Measurements from ENCODE around the gene MLXIP.

DNA sequence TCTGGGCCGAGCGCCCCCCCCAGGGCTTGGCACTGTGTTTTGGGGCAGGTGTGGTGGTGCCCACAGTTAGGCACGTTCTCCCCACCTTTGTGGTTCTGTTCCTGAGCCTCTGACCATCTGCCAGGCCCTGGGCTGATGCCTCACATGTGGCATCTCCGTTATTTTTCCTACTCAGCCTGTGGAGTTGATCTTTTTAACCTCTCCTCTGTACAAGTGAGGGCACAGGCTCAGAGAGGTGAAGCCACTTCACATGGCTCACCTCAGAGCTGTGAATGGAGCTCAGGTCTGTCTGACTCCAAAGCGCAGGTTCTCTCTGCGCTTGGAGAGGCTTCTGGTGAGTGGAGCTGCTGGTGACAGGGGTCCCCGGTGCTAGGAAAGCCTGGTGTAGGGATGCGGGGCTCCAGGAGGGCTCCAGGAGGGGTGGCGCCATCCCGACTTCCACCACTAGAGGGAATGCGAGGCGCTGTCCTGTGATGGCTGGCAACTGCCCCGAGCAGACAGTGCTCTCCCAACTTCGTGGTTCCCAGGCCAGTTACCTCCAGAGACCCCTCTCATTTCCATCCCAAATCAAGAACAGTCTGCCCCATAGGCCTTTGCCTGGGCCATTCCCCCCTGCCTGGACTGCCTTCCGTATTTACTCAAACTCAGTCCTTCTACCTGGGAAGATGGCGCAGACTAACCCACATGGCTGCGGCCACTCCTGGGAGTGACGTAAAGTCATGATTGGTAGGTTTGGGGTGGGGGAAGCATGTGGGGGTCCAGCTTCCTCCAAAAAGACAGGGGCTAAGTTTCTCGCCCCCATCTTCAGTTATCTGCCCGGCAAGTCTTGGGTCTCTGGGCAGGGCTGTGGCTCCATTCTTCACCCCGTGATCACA, 47.0 kb upstream of the MLXIP start:
- TF ChIP-seq, protein P1, sequence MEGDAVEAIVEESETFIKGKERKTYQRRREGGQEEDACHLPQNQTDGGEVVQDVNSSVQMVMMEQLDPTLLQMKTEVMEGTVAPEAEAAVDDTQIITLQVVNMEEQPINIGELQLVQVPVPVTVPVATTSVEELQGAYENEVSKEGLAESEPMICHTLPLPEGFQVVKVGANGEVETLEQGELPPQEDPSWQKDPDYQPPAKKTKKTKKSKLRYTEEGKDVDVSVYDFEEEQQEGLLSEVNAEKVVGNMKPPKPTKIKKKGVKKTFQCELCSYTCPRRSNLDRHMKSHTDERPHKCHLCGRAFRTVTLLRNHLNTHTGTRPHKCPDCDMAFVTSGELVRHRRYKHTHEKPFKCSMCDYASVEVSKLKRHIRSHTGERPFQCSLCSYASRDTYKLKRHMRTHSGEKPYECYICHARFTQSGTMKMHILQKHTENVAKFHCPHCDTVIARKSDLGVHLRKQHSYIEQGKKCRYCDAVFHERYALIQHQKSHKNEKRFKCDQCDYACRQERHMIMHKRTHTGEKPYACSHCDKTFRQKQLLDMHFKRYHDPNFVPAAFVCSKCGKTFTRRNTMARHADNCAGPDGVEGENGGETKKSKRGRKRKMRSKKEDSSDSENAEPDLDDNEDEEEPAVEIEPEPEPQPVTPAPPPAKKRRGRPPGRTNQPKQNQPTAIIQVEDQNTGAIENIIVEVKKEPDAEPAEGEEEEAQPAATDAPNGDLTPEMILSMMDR (IDR thresholded peaks at IDR 0.05) = peak; percentile 38 to 47 (median 47)
- no peak for TF ChIP-seq POLR2A (IDR thresholded peaks at IDR 0.05)

Data from ovary (tissue), 3 donors.